WTC11 (cell line): ENCODE results near the gene FLT1. TPM values are rescaled to one million over a fixed set of nuclear protein-coding genes. Genes with fewer than 3 reads are reported as not detected.
A peak's percentile ranks its signal among the peaks of the same experiment; 100 is the strongest.

Experiments used
- ATAC-seq: fragments of 200-7000 bp; cut with Tn5 transposase; 2 replicates; pipeline ENCODE4 v1.10.0; 2021; ENCODE audit warnings: mild to moderate bottlenecking, moderate library complexity
- CTCF ChIA-PET: fragments of 300-600 bp; sonication (Branson Sonifier 250); formaldehyde crosslinking; loops from one replicate; lab custom pipeline; 2021; ENCODE audit warnings: antibody characterized with exemption; lab: Charles Lee
- POLR2A ChIA-PET: fragments of 350-600 bp; sonication (Branson Sonifier 250); formaldehyde crosslinking; loops from one replicate; lab custom pipeline; 2021; ENCODE audit warnings: antibody characterized with exemption; lab: Charles Lee
- DNase-seq: peaks from one replicate; pipeline ENCODE4 v3.0.0; 2021; ENCODE audit warnings: low spot score
- H3K27ac Mint-ChIP-seq: 2 replicates; pipeline ENCODE4 v1.8.0; 2021; ENCODE audit warnings: mixed read lengths
- H3K27me3 Mint-ChIP-seq: 2 replicates; pipeline ENCODE4 v1.8.0; 2021; ENCODE audit warnings: low read depth, mild to moderate bottlenecking, moderate library complexity, mixed read lengths
- H3K36me3 Mint-ChIP-seq: 2 replicates; pipeline ENCODE4 v1.8.0; 2021; ENCODE audit warnings: mixed read lengths
- H3K4me1 Mint-ChIP-seq: 2 replicates; pipeline ENCODE4 v1.8.0; 2022; ENCODE audit warnings: mixed read lengths
- H3K4me3 Mint-ChIP-seq: 2 replicates; pipeline ENCODE4 v1.8.0; 2021; ENCODE audit warnings: mild to moderate bottlenecking, moderate library complexity, mixed read lengths
- H3K9me3 Mint-ChIP-seq: 2 replicates; pipeline ENCODE4 v1.8.0; 2021; ENCODE audit warnings: mixed read lengths
- ARID4B ChIP-seq: sonication (generic); formaldehyde crosslinking; IDR thresholded peaks from 2 replicates; pipeline ENCODE4 v1.8.0; 2023; ENCODE audit warnings: missing genetic modification reagents, mild to moderate bottlenecking, borderline replicate concordance
- E2F5 ChIP-seq: sonication (generic); formaldehyde crosslinking; IDR thresholded peaks from 2 replicates; pipeline ENCODE4 v1.8.1; 2022; ENCODE audit warnings: mild to moderate bottlenecking, moderate library complexity, missing genetic modification reagents
- ELF4 ChIP-seq: sonication (generic); formaldehyde crosslinking; IDR thresholded peaks from 2 replicates; pipeline ENCODE4 v1.8.1; 2022; ENCODE audit warnings: low read depth, mild to moderate bottlenecking, moderate library complexity, missing genetic modification reagents
- ETV6 ChIP-seq: sonication (generic); formaldehyde crosslinking; IDR thresholded peaks from 2 replicates; pipeline ENCODE4 v1.8.1; 2022; ENCODE audit warnings: mild to moderate bottlenecking, missing genetic modification reagents
- HMGXB4 ChIP-seq: sonication (generic); formaldehyde crosslinking; IDR thresholded peaks from 2 replicates; pipeline ENCODE4 v1.8.1; 2023; ENCODE audit warnings: mild to moderate bottlenecking, moderate library complexity, missing genetic modification reagents
- RORB ChIP-seq: fragments of 250-450 bp; sonication (Bioruptor Pico); IDR thresholded peaks from 2 replicates; pipeline ENCODE4 v1.9.0; 2021; ENCODE audit warnings: mild to moderate bottlenecking
- TEAD1 ChIP-seq: sonication (generic); formaldehyde crosslinking; IDR thresholded peaks from 2 replicates; pipeline ENCODE4 v1.8.0; 2022; ENCODE audit warnings: mild to moderate bottlenecking, missing genetic modification reagents
- USF1 ChIP-seq: sonication (generic); formaldehyde crosslinking; IDR thresholded peaks from 2 replicates; pipeline ENCODE4 v1.8.0; 2022; ENCODE audit warnings: mild to moderate bottlenecking, missing genetic modification reagents
- ZNF281 ChIP-seq: sonication (generic); formaldehyde crosslinking; IDR thresholded peaks from 2 replicates; pipeline ENCODE4 v1.8.0; 2023; ENCODE audit warnings: mild to moderate bottlenecking, missing genetic modification reagents
- ZNF423 ChIP-seq: fragments of 250-450 bp; sonication (Bioruptor Pico); IDR thresholded peaks from 2 replicates; pipeline ENCODE4 v2.1.2; 2022; ENCODE audit warnings: mild to moderate bottlenecking, moderate library complexity
- ZSCAN18 ChIP-seq: fragments of 250-450 bp; sonication (Bioruptor Pico); IDR thresholded peaks from 2 replicates; pipeline ENCODE4 v2.1.2; 2022; ENCODE audit warnings: mild to moderate bottlenecking, moderate library complexity
- total RNA-seq: library from RNA; stranded (reverse); gene quantifications from 3 replicates; pipeline ENCODE4 v1.2.3, GENCODE V29; 2021

FLT1 gene
- total RNA-seq, 1 experiment from 2014 or later, result 66.3 TPM

- TF ChIP-seq ZNF423 (CRISPR knock-in tag), result no peak
- TF ChIP-seq ARID4B (CRISPR knock-in tag), result no peak
- no peak for TF ChIP-seq USF1 (CRISPR knock-in tag)
Measured at GRCh38 chr13:28357911-28358433, 137.0 kb downstream of the FLT1 start (continued).

- ChIA-PET POLR2A (interaction anchor here (0.6 to 0.7 kb wide), 2 partner anchors 170 to 962 kb away, joined by 3 to 6 read pairs; no protein-coding TSS in a partner anchor), CTCF (interaction anchor here (0.5 kb wide), 1 partner anchor 439 kb away, joined by 3 read pairs; no protein-coding TSS in a partner anchor)
- Mint-ChIP-seq H3K4me3 (no peak overlapping the region), H3K36me3 (peaks cover 13% of the 10 kb centered on the region; the same call in 1 of the 2 replicates)
- ATAC-seq (no peak), DNase-seq (no peak)
- TF ChIP-seq ETV6, result no peak
- no peak for TF ChIP-seq ZSCAN18 (CRISPR knock-in tag)
- TF ChIP-seq ELF4 (CRISPR knock-in tag), result no peak
- no peak for TF ChIP-seq RORB
- TF ChIP-seq, all 79 proteins: peak for 0
- Mint-ChIP-seq H3K27ac (peak overlapping the region; percentile 91), H3K9me3 (no peaks in the 10 kb centered on the region), H3K27me3 (no peaks in the 10 kb centered on the region), H3K4me1 (peaks cover 39% of the 10 kb centered on the region)
Measured at GRCh38 chr13:28357247-28357825, 137.6 kb downstream of the FLT1 start.

GRCh38 chr13:28356561-28357021 lies 138.3 kb downstream of the FLT1 start:
- ATAC-seq, result no peak
- H3K27ac Mint-ChIP-seq, result peak overlapping the region; percentile 67; the same call in 1 of the 2 replicates
- H3K4me1 Mint-ChIP-seq, result peaks cover 46% of the 10 kb centered on the region

More at GRCh38 chr13:28356561-28357021, 138.3 kb downstream of the FLT1 start:
- Mint-ChIP-seq H3K9me3 (no peaks in the 10 kb centered on the region), H3K27me3 (no peaks in the 10 kb centered on the region), H3K36me3 (peaks cover 13% of the 10 kb centered on the region; the same call in 1 of the 2 replicates), H3K4me3 (no peak overlapping the region)
- POLR2A ChIA-PET, result no interaction called here
- CTCF ChIA-PET, result no interaction called here
- DNase-seq, result no peak
- TF ChIP-seq E2F5 (CRISPR knock-in tag) (no peak), ZNF281 (no peak), TEAD1 (CRISPR knock-in tag) (no peak), HMGXB4 (CRISPR knock-in tag) (no peak), USF1 (CRISPR knock-in tag) (no peak)
